Dedifferentiated amniotic fluid mesenchymal stem cell (primary cell): ENCODE data around the gene TMPRSS13.
"Not testable (repeated sequence)": the region's sequence is repeated elsewhere in the genome, so short reads cannot be mapped to it uniquely, and the experiment has no call there.

Experiments
- DNase-seq: peaks from one replicate; pipeline ENCODE4 v3.0.0-alpha.2; 2016; ENCODE audit errors: extremely low spot score

Gene TMPRSS13

DNA sequence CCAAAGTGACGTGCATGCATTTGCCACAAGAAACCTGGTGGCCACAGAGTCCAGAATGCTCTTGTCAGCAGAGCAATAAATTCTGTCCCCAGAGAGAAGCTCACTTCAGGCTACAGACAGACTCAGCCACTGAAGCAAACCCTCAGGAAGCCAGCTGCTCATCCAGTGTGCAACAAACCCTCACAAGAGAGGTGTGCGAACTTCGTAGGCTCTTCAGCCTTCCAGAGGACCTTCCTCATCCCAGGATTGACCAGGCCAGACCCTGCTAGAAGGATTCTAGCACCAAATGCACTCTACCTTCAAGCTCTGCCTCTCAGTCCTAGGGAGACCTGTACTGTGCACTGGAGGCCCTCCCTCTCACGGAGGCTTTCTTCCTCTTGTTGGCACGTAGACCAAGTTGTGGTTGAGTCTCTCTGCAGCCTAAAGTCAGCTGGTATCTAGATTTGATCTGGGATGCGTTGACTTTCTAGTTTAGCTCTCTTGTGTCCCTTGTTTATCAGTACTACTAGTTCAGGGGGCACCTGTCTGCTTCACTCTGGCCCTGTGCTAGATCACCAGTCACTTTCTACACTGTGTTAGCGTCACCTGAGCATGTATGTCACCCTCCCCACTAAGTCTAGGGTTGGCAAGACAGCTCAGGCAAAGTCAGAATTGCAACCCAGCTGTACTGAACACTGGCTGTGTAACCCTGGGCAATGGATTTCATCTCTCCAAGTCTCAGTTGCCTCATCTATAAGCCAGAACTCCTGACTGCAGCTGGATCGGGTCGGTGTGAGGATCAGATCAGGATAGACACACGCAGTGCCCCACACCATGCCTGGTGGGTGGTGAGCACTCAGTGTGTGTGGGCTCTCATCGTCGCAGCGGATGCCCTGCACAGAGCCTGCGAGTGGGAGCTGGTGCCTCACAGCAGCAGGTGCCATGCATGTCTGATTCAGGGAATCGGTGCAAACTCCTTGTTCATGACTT, 22.1 kb upstream of the TMPRSS13 start:
- no peak for DNase-seq

DNA sequence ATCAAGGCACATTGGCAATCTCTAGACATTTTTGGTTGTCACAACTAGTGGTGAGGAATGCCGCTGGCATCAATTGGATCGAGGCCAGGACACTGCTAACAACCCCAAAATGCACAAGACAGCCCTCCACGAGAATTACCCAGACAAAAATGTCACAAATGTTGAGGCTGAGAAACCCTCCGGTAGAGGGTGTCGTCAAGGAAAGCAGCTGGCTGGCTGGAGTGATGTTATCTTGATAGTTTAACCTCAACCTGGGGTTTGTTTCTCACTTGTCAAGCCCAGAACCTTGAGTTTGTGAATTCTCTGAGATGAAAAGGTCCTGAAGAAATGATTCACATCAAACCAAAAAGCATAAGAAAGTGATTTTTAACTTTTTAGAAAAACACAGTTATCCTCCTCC, 21.1 kb upstream of the TMPRSS13 start:
- DNase-seq = no peak

DNA sequence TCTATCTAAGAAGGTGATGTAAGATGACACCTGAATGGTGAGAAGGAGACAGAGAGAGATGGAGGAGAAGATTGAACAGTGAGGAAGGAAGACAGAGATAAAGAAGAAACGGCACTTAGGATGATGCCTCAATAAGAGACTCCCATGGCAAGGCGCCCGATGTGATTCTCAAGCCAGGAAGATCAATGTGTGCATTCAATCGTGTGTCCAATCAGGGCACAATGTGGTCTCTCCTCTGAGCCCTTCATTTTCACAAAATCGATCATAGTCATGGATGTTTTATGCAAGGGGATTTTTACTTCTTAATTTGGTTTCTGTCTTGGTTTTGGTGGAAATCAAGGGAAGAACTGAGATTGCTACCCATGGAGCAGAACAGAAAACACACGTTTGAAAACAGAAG, 19.9 kb upstream of the TMPRSS13 start:
- DNase-seq = no peak

DNA sequence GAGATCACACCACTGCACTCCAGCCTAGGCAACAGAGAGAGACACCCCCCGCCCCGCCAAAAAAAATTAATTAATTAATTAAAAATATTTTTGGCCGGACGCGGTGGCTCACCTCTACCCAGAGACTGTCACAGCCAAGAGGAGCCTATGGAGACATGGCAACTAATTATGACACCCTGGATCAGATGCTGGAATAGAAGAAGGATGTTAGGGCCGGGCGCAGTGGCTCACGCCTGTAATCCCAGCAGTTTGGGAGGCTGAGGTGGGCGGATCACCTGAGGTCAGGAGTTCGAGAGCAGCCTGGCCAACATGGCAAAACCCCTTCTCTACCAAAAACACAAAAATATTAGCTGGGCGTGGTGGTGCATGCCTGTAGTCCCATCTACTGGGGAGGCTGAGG, 19.3 kb upstream of the TMPRSS13 start:
- not testable (repeated sequence) for DNase-seq

DNA sequence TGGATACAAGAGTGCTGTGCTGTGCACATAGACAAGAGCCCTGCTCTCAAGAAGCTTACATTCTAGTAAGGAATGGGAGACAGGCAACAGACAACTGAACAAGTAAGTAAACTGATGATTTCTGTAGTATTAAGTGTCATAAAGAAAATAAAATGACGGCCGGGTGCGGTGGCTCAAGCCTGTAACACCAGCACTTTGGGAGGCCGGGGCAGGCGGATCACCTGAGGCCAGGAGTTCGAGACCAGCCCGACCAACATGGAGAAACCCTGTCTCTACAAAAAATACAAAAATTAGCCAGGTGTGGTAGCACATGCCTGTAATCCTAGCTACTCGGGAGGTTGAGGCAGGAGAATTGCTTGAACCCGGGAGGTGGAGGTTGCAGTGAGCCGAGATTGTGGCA, 18.5 kb upstream of the TMPRSS13 start:
- DNase-seq = not testable (repeated sequence)

DNA sequence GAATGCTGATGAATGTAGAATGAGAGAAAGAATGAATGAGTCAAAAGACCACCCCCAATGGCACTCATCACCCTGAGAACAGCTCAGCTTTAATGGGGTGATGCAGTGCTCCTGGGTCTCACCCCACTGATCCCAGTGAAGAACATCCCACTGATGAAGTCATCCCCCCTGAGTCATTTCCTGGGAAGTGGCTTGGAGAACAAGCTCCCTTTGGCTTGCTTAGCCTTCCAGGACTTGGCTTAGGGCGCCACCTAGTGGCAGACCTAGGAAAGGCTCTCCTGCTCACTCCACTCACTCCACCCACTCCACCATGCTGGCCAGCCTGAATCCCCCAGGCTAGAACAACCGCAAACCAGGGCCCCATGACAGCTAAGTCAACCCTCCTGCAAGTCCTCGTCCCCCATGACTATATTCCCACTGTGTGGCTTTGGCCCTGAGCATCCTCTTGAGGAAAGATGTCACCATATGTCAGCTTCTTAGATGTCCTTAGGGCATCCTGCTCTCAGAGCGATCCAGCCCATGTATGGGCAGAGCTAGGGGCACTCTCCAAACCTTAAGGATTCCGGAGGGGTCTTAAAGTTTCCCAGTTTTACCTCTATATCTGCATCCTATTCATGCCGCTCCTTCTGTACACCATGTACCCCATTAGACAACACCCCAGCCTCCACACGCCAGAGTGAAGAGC, 17.8 kb upstream of the TMPRSS13 start:
- peak; percentile 87 for DNase-seq

DNA sequence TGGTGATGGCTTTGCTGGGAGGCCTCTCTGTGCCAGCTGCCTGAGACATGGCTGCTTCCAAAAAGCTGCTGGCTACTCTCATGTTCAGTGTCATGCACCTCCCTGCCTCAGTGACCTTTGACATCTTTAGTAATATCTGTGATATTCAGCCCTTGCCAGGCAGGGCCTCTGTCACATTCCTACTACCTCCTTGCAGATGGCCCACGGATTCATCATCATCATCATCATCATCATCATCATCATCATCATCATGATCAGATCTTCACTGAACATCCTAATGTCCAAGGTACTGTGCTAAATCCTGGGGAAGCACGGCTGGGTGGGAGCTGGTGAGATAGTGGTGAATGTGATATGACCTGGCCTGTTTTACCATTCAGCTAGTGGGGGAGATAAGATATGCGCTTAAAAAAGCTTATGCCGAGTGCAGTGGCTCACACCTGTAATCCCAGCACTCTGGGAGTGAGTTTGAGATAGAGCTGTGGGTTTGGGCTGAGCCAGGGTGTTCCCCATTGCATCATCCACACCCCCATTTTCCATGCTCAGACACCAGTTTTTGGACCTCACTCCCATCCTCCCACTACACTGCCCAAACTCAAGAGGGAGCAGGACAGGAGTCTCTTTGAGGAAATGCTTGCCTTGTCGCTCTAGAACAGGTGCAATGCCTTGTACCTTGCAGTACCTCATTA, 17.1 kb upstream of the TMPRSS13 start:
- DNase-seq = no peak

DNA sequence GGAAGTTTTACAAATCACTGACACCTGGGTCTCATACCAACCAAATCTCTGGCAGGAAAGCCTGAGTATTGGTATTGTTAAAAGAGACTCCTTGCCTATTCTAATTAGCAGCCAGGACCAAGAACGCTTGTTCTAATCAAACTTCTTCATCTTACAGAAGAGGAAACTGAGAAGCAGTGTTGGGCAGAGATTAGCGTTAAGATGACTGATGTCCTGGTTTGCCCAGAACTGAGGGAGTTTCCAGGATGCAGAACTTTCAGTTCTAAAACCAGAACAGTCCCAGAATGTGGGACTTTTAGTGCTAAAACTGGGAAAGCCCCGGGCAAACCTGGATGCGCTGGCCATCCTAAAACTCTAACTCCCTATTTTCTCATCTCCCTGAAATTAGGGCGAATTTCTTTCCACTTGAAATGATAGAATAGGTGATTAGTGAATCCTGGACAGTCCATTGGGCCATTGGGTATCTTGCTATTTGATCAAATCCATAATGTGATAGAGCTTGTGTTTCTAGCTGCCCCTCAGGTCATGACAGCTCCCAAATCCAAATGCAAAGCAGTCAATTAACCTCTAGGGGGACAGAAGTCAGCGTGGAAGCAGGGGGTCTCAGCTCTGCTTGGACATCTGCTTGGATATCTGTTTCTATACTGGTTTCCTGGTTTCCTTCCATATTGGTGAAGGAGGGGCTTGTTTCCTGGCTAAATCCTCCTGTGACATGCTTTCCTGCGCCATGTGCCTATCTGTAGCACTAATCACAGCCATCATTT, 16.0 kb upstream of the TMPRSS13 start:
- DNase-seq = no peak

DNA sequence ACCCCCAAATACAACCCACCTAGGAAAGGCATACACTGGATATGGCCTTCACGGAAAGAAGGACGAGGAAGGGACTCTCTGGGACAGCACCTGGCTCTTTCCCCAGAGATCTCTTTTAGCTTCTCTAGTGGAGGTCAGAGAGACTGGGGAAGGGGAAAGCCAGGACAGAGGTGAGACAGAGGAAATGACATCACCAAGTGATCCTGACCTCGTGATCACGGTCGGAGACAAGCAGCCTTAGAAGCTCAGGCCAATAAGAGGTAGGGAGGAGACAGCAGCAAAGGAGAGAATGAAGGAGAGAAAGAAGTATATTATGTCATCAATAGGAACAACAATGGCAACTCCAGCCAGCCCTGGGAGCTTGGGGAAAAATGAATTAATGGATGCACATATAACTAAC, 15.4 kb upstream of the TMPRSS13 start:
- DNase-seq = no peak

DNA sequence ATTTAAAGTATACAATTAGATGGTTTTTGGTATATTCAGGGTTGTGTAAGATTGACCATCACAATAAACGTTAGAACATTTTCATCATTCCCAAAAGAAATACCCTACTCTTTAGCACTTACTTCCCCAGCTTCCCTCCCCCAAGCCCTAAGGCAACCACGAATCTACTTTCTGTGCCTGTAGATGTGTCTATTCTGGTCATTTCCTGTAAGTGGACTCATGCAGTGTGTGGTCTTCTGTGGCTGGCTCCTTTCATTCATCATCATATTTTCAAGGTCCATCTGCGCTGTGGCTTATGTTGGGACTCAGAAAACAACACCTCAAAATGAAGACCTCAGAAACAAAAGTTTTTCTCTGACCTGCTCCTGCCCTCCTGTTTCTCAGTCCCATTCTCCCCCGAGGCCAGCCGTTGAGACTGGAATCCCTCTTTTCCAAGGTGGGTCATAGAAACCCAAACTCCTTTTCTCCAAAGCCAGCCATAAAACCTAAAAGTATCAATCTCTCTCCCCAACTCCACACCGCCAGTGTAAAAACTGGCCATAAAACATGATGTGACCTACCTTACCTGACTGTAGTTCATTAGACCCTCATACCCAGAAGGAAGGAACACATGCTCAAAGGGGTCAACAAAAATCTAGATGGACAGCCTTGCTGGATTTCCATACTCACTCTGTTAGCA, 12.9 kb upstream of the TMPRSS13 start:
- no peak for DNase-seq

DNA sequence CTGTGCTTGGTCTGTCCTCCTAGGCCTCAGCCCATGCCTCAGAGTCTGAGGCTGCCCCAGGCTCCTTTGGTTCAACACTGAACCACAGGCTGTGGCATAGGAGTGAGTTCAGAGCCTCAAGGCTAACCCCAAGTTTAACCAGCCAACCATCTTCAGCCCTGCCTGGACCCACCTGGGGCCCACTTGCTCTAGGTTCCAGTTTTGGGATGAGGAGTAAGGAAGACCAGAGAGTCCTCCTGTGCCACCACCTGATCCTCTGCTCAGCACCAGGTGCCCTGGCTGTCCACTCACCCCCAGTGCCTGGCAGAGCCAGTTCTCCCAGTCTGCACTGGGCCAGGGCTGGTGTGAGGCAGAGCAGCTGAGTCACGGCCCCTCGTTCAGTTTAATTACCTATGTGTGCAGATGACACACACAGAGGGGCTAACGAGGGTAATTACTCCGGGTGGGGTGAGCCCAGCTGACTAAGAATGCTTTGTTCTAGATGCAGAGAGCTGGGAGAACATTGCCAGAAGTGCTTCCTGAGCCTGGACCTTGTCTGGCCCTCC, 12.0 kb upstream of the TMPRSS13 start:
- DNase-seq = no peak

DNA sequence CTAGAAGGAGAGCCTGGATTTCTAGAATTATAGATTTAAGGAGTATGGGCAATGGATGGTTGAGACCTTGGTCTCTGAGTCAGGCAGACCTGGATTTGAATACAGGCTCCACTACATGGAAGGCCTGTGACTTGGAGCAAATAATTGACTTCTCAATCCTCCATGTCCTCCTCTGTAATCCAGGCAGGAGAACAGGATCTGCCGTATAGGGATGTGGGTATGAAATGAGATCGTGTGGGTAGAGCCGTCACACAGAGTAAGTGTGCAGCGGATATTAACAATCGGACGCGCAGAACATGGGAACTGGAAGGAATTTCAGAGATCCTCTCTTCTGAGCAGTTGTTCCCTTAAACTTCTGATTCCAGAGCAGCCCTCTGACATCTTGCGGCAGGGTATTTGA, 11.5 kb upstream of the TMPRSS13 start:
- DNase-seq = no peak

DNA sequence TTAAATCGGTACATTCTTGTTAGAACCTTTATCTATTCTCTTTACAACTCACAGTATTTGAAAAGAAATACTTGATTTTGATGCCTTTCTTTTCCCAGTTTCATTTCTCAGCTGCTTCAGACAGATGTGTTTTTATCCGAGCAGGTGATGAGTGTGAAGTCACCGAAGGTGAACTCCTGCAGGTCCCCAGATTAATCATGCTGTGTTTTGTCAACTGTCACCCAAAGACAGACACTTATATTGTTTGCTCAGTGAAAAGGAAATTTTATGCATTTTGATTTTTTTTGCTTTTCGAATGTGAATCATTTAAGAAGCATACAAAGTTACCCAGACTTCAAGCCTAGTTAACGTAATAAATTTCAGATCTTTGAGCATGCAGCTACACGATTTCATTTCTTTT, 7.8 kb upstream of the TMPRSS13 start:
- DNase-seq = no peak

DNA sequence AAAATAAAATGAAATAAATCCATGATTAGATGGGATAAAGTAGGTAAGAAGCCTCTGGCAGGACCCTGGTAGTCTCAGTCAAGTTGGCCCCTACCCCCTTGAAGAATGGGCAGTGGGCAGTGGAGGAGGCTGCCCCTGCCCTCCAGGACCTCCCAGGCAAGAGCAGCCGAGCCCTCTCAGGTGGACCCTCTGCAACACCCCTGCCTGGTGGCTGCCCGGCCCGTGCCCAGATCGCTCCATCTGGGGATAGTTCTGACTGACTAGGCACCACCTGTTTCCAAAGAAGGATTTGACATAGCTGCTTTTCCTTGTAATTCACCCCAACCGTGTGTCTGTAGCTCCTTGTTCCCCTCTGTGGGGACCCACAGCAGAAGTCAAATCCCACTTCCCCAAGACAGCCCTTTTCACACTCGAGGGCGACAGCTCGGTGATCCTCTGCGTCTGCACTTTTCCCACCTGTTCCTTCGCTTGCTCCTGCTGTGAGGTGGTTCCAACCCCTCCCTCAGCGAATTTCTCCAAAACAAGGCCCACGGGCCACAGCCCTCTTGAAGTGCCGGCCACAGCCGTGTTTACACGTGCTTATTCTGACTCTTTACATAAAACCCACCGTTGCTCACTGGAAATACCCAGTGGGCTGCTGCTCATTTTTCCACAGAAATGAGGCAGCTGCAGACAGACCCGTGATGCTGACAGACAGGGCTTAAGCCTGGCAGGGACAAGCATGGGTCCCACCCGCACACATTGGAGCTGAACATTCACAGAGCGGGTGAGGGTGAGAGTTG, 5.5 kb upstream of the TMPRSS13 start:
- no peak for DNase-seq

DNA sequence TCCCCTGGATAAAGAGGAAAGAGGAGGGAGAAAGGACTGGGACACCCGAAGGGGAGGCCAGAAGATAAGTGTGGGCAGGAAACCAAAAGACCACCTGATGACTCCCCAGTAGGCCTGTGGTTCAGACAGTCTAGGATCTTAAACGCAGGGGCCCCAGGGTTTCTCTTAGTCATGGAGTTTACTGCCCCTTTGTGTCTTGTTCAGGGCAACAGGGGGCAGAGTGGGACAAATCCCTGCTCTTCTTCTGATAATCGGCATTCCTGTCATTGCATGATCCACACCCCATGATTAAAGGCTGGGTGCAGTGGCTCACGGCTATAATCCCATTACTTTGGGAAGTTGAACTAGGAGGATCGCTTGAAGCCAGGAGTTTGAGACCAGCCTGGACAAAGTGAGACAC, 4.7 kb upstream of the TMPRSS13 start:
- no peak for DNase-seq

DNA sequence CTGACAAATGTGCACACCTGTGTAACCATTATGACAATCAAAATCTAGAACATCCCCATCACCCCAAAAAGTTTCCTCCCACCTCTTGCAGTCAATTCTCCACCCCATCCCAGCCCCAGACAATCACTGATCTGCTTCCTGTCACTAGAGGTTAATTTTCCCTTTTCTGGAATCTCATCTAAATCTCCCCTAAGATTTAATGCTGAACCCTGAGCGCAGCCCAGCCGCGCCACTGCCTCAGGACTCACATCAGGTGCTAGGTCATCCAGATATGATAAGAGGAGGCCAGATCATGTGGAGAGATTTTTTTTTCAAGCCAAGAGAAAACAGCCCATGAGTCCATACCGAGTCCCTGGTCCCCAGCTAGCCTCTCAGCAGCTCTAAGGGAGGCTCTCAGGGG, 4.3 kb upstream of the TMPRSS13 start:
- DNase-seq = no peak

DNA sequence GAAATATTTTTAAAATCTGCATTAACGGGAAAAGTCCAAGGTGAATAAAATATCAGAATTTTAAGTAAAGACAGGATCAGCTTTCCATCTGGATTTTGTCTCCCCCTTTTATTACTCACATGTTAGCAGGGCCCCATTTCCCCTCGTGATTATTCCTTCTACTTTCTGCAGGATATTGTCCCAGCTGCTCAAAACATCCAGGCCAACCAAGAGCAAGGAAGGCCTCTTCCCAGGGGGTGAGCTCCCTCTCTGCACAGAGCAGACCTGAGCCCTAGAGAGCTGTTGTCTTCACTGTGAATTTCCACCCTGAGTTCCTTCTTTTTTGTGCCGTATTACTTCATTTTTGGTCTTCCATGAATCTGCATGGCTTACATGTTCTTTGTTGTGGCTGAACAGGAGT, 3.7 kb upstream of the TMPRSS13 start:
- no peak for DNase-seq

DNA sequence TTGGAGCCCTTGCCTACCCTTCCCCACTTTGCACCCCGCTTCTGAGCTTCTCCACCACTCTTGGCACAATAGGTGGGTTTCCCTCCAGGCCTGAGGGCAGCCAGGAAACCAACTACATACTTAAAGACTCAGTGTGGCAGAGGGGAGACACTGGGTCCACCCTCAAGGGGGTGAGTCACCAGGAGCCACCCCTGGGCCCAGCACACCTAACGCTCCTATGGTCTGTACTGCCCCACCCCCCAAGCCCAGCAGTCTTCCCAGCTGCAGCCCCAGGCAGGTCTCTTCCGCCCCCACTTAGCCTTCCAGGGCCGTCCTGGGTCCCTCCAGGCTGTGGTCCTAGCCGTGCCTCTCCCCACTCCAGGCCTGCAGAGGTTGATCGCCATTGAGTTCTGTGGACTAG, 3.2 kb upstream of the TMPRSS13 start:
- DNase-seq = no peak

DNA sequence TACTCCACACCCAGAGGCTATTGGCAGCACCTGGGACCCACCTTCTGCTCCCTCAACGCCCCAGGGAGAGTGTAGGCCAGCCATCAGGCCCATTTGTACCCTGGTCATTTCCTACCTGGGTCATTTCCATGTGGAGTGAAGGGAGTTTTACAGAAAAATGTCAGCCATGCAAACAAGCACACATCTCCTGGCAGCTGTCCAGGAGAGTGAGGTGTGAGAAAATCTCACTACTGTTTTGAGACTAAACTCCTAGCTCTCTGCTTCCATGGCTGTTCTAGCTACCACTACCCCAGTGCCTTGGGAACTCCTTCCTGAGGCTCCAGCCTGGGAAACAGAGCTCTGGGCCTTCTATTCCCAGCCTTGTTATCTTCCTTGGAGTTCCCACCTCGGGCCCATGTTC, 2.8 kb upstream of the TMPRSS13 start:
- no peak for DNase-seq

DNA sequence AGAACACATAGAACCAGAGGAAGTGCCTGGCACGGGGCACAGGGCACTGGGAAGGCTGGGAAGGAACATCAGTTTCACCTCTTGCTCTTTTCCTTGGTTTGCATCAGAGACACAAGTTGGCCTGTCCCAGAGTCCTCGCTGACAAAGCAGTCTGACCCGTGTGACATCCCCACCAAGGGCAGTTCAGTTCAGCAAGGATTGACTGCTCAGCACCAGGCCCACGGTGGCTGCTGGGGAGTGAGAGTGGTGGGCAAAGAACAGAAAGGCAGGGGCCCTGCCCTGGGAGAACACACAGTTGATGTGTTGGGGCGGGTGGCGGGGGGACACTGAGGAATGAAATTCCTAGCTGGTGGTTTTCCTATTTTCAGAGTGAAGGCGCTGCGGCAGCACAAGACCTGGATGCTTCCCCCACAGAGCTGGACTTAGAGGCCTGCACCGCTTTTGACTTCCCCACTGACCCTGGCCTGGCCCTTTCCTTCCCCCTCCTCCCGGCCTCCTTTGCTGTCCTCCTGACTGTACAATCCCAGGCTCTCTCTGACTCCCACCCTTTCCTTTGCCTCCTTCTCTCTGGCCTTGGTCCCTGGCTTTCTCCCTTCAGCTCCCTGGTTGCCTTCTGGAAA, 2.2 kb upstream of the TMPRSS13 start:
- DNase-seq = no peak
